ENCODE data around the gene PTPN6. TPM values are rescaled to one million over a fixed set of nuclear protein-coding genes. Genes with fewer than 3 reads are reported as not detected.

PTPN6 gene
- total and polyA plus RNA-seq, 12 donors: 2.9 to 32.5 (median 5.8) TPM

DNA sequence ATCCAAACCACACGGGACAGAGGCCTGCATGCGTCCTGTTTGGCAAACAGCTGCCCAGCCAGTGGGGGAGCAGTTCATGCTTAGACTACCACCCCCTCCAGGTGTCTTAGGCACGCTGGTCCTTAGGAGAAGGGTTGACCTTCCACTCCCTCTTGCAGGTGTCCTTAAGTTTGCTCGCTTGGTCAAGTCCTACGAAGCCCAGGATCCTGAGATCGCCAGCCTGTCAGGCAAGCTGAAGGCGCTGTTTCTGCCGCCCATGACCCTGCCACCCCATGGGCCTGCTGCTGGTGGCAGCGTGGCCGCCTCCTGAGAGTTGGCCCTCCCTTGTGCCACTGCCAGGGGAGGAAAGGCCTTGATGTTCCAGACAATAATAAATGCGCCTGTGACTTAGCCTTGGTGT lies 5.5 kb upstream of the PTPN6 start:
- H3K27me3 ChIP-seq: no peaks in the 10 kb centered on the region
- H3K4me3 ChIP-seq: peak overlapping the region in 5 of 10 donors; percentile 7 to 96 (median 66)
- peaks cover 0 to 43% (median 11%) of the 10 kb centered on the region in 9 donors for H3K36me3 ChIP-seq
- peak overlapping the region in 6 of 10 donors; percentile 9 to 99 (median 75) for H3K27ac ChIP-seq
- intact Hi-C loops (cut with DNase I): loop anchor here in 9 of 10 donors (2.0 to 10.0 kb wide), 13 partner anchors 15 to 169 kb away; partner anchors contain the start of genes C1R (in 3 of the 9), C1RL (in 1 of the 9), LPCAT3 (in 1 of the 9) and TPI1 (in 1 of the 9)
- peaks cover 18 to 83% (median 43%) of the 10 kb centered on the region in 9 donors for H3K4me1 ChIP-seq
- WGBS, 2 donors: 80 to 87% methylated on average over 11 of the region's 11 CpGs
- no peaks in the 10 kb centered on the region for H3K9me3 ChIP-seq
- DNase-seq: peak in 1 of 2 donors; percentile 10
- TF ChIP-seq, protein P1, sequence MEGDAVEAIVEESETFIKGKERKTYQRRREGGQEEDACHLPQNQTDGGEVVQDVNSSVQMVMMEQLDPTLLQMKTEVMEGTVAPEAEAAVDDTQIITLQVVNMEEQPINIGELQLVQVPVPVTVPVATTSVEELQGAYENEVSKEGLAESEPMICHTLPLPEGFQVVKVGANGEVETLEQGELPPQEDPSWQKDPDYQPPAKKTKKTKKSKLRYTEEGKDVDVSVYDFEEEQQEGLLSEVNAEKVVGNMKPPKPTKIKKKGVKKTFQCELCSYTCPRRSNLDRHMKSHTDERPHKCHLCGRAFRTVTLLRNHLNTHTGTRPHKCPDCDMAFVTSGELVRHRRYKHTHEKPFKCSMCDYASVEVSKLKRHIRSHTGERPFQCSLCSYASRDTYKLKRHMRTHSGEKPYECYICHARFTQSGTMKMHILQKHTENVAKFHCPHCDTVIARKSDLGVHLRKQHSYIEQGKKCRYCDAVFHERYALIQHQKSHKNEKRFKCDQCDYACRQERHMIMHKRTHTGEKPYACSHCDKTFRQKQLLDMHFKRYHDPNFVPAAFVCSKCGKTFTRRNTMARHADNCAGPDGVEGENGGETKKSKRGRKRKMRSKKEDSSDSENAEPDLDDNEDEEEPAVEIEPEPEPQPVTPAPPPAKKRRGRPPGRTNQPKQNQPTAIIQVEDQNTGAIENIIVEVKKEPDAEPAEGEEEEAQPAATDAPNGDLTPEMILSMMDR (IDR thresholded peaks at IDR 0.05): no peak
- no peak for ATAC-seq

- 40 to 42% methylated on average over 32 of the region's 32 CpGs for WGBS, 2 donors
- Histone ChIP-seq H3K36me3 (peaks cover 0 to 36% (median 9%) of the 10 kb centered on the region in 9 donors), H3K9me3 (no peaks in the 10 kb centered on the region), H3K4me3 (peak overlapping the region in 6 of 10 donors; percentile 7 to 45 (median 33)), H3K4me1 (peaks cover 18 to 86% (median 40%) of the 10 kb centered on the region in 9 donors), H3K27me3 (no peaks in the 10 kb centered on the region), H3K27ac (peak overlapping the region in 6 of 10 donors; percentile 9 to 96 (median 54))
- intact Hi-C loops (cut with DNase I): loop anchor here in 7 of 10 donors (5.0 to 10.0 kb wide), 8 partner anchors 81 to 169 kb away; partner anchors contain the start of genes C1R (in 3 of the 7), C1RL (in 1 of the 7) and TPI1 (in 1 of the 7)
- TF ChIP-seq, protein P1 (IDR thresholded peaks at IDR 0.05): no peak
- peak in 1 of 8 donors; percentile 0 for ATAC-seq
- DNase-seq: peak in 1 of 2 donors; percentile 38
Measured at GRCh38 chr12:6946033-6946919, 4.9 kb upstream of the PTPN6 start.

- Histone ChIP-seq H3K27ac (peak overlapping the region in 4 of 10 donors; percentile 47 to 96 (median 75)), H3K4me3 (peak overlapping the region in 5 of 10 donors; percentile 27 to 45 (median 34)), H3K36me3 (peaks cover 0 to 30% (median 7%) of the 10 kb centered on the region in 9 donors), H3K4me1 (peaks cover 18 to 81% (median 33%) of the 10 kb centered on the region in 9 donors), H3K9me3 (no peaks in the 10 kb centered on the region), H3K27me3 (no peaks in the 10 kb centered on the region)
- no peak for DNase-seq
- intact Hi-C loops (cut with DNase I): loop anchor here in 7 of 10 donors (5.0 to 10.0 kb wide), 8 partner anchors 82 to 168 kb away; partner anchors contain the start of genes C1R (in 3 of the 7), C1RL (in 1 of the 7) and TPI1 (in 1 of the 7)
- WGBS, 2 donors: 75 to 78% methylated on average over 8 of the region's 8 CpGs
- no peak for ATAC-seq
- TF ChIP-seq, protein P1 (IDR thresholded peaks at IDR 0.05): no peak
Measured at GRCh38 chr12:6946920-6947374, 4.2 kb upstream of the PTPN6 start.

DNA sequence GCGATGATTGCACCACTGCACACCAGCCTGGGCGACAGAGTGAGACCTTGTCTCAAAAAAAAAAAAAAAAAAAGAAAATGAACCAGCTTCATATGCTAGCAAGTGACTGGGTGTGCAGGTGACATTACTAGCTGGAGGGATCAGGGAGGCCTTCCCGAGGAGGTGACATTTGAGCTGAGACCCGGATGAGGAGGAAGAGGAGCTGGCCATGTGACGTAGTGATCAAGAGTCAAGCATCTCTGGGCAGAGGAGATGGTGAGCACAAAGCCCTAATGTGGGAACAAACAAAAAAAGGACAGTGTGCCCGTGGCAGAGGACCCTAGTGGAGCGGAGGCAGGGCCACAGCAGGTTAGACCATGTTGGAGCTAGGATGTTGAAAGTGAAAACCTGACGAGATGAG lies 3.5 kb upstream of the PTPN6 start:
- intact Hi-C loops (cut with DNase I): loop anchor here in 7 of 10 donors (5.0 to 10.0 kb wide), 8 partner anchors 83 to 167 kb away; partner anchors contain the start of genes C1R (in 3 of the 7), C1RL (in 1 of the 7) and TPI1 (in 1 of the 7)
- Histone ChIP-seq H3K9me3 (no peaks in the 10 kb centered on the region), H3K27ac (peak overlapping the region in 1 of 10 donors; percentile 96), H3K4me3 (no peak overlapping the region), H3K36me3 (peaks cover 0 to 24% (median 7%) of the 10 kb centered on the region in 9 donors), H3K27me3 (no peaks in the 10 kb centered on the region), H3K4me1 (peaks cover 18 to 78% (median 29%) of the 10 kb centered on the region in 9 donors)
- TF ChIP-seq, protein P1 (IDR thresholded peaks at IDR 0.05): no peak
- DNase-seq (peak in 1 of 2 donors; percentile 7), ATAC-seq (no peak)
- 89 to 93% methylated on average over 8 of the region's 8 CpGs for WGBS, 2 donors

All from heart right ventricle (tissue), 16 donors.